Neural progenitor cell (in vitro differentiated cells): ENCODE results near the gene RBM47.

Source experiments
- EZH2 ChIP-seq: fragments of 200-600 bp; sonication (generic); IDR thresholded peaks from 2 replicates; pipeline ENCODE4 v1.6.1; 2017; ENCODE audit warnings: antibody characterized with exemption, mild to moderate bottlenecking, moderate library complexity
- EZH2phosphoT487 ChIP-seq: fragments of 200-600 bp; sonication (generic); IDR thresholded peaks from 2 replicates; pipeline ENCODE4 v1.6.1; 2017; ENCODE audit warnings: antibody characterized with exemption
- TF ChIP-seq, protein P1 (sequence below): fragments of 200-600 bp; sonication (generic); IDR thresholded peaks from 2 replicates; pipeline ENCODE4 v1.5.1; 2017; ENCODE audit warnings: antibody characterized with exemption, mild to moderate bottlenecking

DNA sequence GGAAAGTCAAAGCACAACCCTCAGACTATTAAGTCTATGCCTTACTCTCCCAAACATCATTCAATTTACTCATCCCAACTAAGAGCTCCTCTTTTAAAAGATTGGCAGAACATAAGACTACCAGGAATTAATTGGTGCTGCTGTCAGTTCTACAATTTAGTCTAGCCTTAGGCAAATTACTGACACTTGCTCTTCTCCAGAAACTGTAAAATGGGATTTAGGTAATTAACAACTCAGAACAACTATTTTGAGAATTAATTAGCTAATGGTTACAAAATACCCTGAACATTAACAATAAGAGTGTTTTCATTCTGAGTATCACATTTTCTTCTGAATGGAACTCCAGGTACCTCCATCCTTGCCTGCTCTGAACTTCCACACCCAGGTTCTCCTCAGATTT, 36.2 kb upstream of the RBM47 start:
- TF ChIP-seq, protein P1, sequence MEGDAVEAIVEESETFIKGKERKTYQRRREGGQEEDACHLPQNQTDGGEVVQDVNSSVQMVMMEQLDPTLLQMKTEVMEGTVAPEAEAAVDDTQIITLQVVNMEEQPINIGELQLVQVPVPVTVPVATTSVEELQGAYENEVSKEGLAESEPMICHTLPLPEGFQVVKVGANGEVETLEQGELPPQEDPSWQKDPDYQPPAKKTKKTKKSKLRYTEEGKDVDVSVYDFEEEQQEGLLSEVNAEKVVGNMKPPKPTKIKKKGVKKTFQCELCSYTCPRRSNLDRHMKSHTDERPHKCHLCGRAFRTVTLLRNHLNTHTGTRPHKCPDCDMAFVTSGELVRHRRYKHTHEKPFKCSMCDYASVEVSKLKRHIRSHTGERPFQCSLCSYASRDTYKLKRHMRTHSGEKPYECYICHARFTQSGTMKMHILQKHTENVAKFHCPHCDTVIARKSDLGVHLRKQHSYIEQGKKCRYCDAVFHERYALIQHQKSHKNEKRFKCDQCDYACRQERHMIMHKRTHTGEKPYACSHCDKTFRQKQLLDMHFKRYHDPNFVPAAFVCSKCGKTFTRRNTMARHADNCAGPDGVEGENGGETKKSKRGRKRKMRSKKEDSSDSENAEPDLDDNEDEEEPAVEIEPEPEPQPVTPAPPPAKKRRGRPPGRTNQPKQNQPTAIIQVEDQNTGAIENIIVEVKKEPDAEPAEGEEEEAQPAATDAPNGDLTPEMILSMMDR: no peak
- TF ChIP-seq EZH2: no peak
- TF ChIP-seq EZH2phosphoT487: no peak
